T-helper 2 cell treated with Interferon-gamma antibody and Interleukin-4, amounts not matched to agents 5 μg/mL and 100 μg/mL, for 36 hours (primary cell): ENCODE results near the gene MIDN.
A peak's percentile ranks its signal among the peaks of the same experiment; 100 is the strongest.

Experiments
- DNase-seq: peaks from one replicate; pipeline ENCODE4 v3.0.0; 2021; ENCODE audit warnings: low spot score
- H3K27ac Mint-ChIP-seq: one replicate; pipeline ENCODE4 v1.8.0; 2021; ENCODE audit warnings: mild to moderate bottlenecking, mixed read lengths
- H3K27me3 Mint-ChIP-seq: one replicate; pipeline ENCODE4 v1.8.0; 2021; ENCODE audit warnings: low read depth, mixed read lengths
- H3K36me3 Mint-ChIP-seq: one replicate; pipeline ENCODE4 v1.8.0; 2021; ENCODE audit warnings: low read depth, mixed read lengths
- H3K4me1 Mint-ChIP-seq: one replicate; pipeline ENCODE4 v1.8.0; 2021; ENCODE audit warnings: low read depth, mixed read lengths
- H3K4me3 Mint-ChIP-seq: one replicate; pipeline ENCODE4 v1.8.0; 2022; ENCODE audit warnings: mild to moderate bottlenecking, moderate library complexity, mixed read lengths
- H3K9me3 Mint-ChIP-seq: one replicate; pipeline ENCODE4 v1.8.0; 2021; ENCODE audit warnings: mixed read lengths

Gene MIDN

GRCh38 chr19:1252821-1253513 is 4.6 kb downstream of the MIDN start:
- H3K4me1 Mint-ChIP-seq, result peaks cover 13% of the 10 kb centered on the region
- H3K36me3 Mint-ChIP-seq, result peaks cover 31% of the 10 kb centered on the region
- H3K27me3 Mint-ChIP-seq, result no peaks in the 10 kb centered on the region
- DNase-seq, result peak; percentile 77
- H3K27ac Mint-ChIP-seq, result peak overlapping the region; percentile 82
- no peaks in the 10 kb centered on the region for H3K9me3 Mint-ChIP-seq
- H3K4me3 Mint-ChIP-seq, result peak overlapping the region; percentile 82

GRCh38 chr19:1253514-1254080 is 5.2 kb downstream of the MIDN start:
- H3K4me1 Mint-ChIP-seq, result peaks cover 16% of the 10 kb centered on the region
- H3K36me3 Mint-ChIP-seq, result peaks cover 31% of the 10 kb centered on the region
- no peak for DNase-seq
- H3K9me3 Mint-ChIP-seq, result no peaks in the 10 kb centered on the region
- H3K27me3 Mint-ChIP-seq, result no peaks in the 10 kb centered on the region
- H3K27ac Mint-ChIP-seq, result peak overlapping the region; percentile 82
- peak overlapping the region; percentile 82 for H3K4me3 Mint-ChIP-seq

GRCh38 chr19:1254081-1254527 is 5.7 kb downstream of the MIDN start:
- Mint-ChIP-seq H3K4me3 (no peak overlapping the region), H3K9me3 (no peaks in the 10 kb centered on the region), H3K36me3 (peaks cover 36% of the 10 kb centered on the region), H3K27ac (no peak overlapping the region), H3K27me3 (no peaks in the 10 kb centered on the region), H3K4me1 (peaks cover 21% of the 10 kb centered on the region)
- no peak for DNase-seq

- peaks cover 38% of the 10 kb centered on the region for H3K36me3 Mint-ChIP-seq
Observed at GRCh38 chr19:1254530-1255185, 6.3 kb downstream of the MIDN start.

GRCh38 chr19:1255186-1256161 is 7.1 kb downstream of the MIDN start:
- Mint-ChIP-seq H3K4me3 (peak overlapping the region; percentile 29), H3K27ac (no peak overlapping the region), H3K27me3 (no peaks in the 10 kb centered on the region), H3K9me3 (no peaks in the 10 kb centered on the region), H3K4me1 (peaks cover 30% of the 10 kb centered on the region), H3K36me3 (peaks cover 37% of the 10 kb centered on the region)
- DNase-seq, result no peak

More at GRCh38 chr19:1254530-1255185, 6.3 kb downstream of the MIDN start:
- Mint-ChIP-seq H3K9me3 (no peaks in the 10 kb centered on the region), H3K27ac (no peak overlapping the region), H3K4me3 (peak overlapping the region; percentile 29), H3K4me1 (peaks cover 25% of the 10 kb centered on the region), H3K27me3 (no peaks in the 10 kb centered on the region)
- no peak for DNase-seq

GRCh38 chr19:1256646-1257474 is 8.5 kb downstream of the MIDN start:
- H3K4me1 Mint-ChIP-seq, result peaks cover 33% of the 10 kb centered on the region
- no peak for DNase-seq
- H3K27me3 Mint-ChIP-seq, result no peaks in the 10 kb centered on the region
- H3K4me3 Mint-ChIP-seq, result no peak overlapping the region
- peaks cover 29% of the 10 kb centered on the region for H3K36me3 Mint-ChIP-seq
- H3K9me3 Mint-ChIP-seq, result no peaks in the 10 kb centered on the region
- peak overlapping the region; percentile 75 for H3K27ac Mint-ChIP-seq

- peak overlapping the region; percentile 56 for H3K4me3 Mint-ChIP-seq
- H3K9me3 Mint-ChIP-seq, result no peaks in the 10 kb centered on the region
- peaks cover 34% of the 10 kb centered on the region for H3K4me1 Mint-ChIP-seq
- peaks cover 25% of the 10 kb centered on the region for H3K36me3 Mint-ChIP-seq
- DNase-seq, result no peak
- peak overlapping the region; percentile 75 for H3K27ac Mint-ChIP-seq
- no peaks in the 10 kb centered on the region for H3K27me3 Mint-ChIP-seq
Observed at GRCh38 chr19:1257475-1258162, 9.2 kb downstream of the MIDN start.

- Mint-ChIP-seq H3K4me1 (peaks cover 37% of the 10 kb centered on the region), H3K4me3 (peak overlapping the region; percentile 56), H3K9me3 (no peaks in the 10 kb centered on the region), H3K27ac (peak overlapping the region; percentile 75), H3K36me3 (peaks cover 25% of the 10 kb centered on the region), H3K27me3 (no peaks in the 10 kb centered on the region)
- DNase-seq, result no peak
Observed at GRCh38 chr19:1258163-1258492, 9.7 kb downstream of the MIDN start.

- Mint-ChIP-seq H3K36me3 (peaks cover 20% of the 10 kb centered on the region), H3K27ac (peak overlapping the region; percentile 96), H3K9me3 (no peaks in the 10 kb centered on the region), H3K4me1 (peaks cover 34% of the 10 kb centered on the region), H3K27me3 (no peaks in the 10 kb centered on the region), H3K4me3 (peak overlapping the region; percentile 88)
- no peak for DNase-seq
Observed at GRCh38 chr19:1258707-1259205, 10.4 kb downstream of the MIDN start.

GRCh38 chr19:1259206-1259875 is 11.0 kb downstream of the MIDN start:
- peak overlapping the region; percentile 96 for H3K27ac Mint-ChIP-seq
- peak overlapping the region; percentile 88 for H3K4me3 Mint-ChIP-seq
- peaks cover 20% of the 10 kb centered on the region for H3K36me3 Mint-ChIP-seq
- H3K9me3 Mint-ChIP-seq, result no peaks in the 10 kb centered on the region
- DNase-seq, result peak; percentile 77
- H3K4me1 Mint-ChIP-seq, result peaks cover 34% of the 10 kb centered on the region
- H3K27me3 Mint-ChIP-seq, result no peaks in the 10 kb centered on the region

- Mint-ChIP-seq H3K4me1 (peaks cover 35% of the 10 kb centered on the region), H3K27me3 (no peaks in the 10 kb centered on the region), H3K27ac (peak overlapping the region; percentile 96), H3K36me3 (peaks cover 14% of the 10 kb centered on the region), H3K4me3 (peak overlapping the region; percentile 88), H3K9me3 (no peaks in the 10 kb centered on the region)
- DNase-seq, result peak; percentile 69
Observed at GRCh38 chr19:1259876-1260748, 11.7 kb downstream of the MIDN start.
